SU-DHL-6 (cell line): ENCODE data around the gene PLEKHA7.

Experiments used
- H2AFZ ChIP-seq: fragments of 200-600 bp; sonication (generic); 2 replicates; pipeline ENCODE4 v1.6.1; 2014; ENCODE audit warnings: low read depth, mild to moderate bottlenecking, moderate library complexity, mixed read lengths, antibody characterized with exemption, low read length; ENCODE audit not compliant: severe bottlenecking
- H3F3A ChIP-seq: fragments of 200-600 bp; shearing (Covaris generic); 2 replicates; pipeline ENCODE4 v1.6.0; 2016; ENCODE audit warnings: antibody characterized with exemption, mild to moderate bottlenecking; ENCODE audit not compliant: insufficient read depth
- H3K27ac ChIP-seq: fragments of 200-600 bp; sonication (generic); 2 replicates; pipeline ENCODE4 v1.5.1; 2016; ENCODE audit warnings: low read depth, mild to moderate bottlenecking, low read length, moderate library complexity, mixed read lengths
- H3K27me3 ChIP-seq: fragments of 200-600 bp; sonication (generic), shearing (Covaris generic); 2 replicates; pipeline ENCODE4 v1.6.0; 2014; ENCODE audit warnings: mild to moderate bottlenecking, low read length
- H3K36me3 ChIP-seq: fragments of 200-600 bp; sonication (generic); 2 replicates; pipeline ENCODE4 v1.6.1; 2014; ENCODE audit warnings: mild to moderate bottlenecking, low read length, mixed read lengths
- H3K4me2 ChIP-seq: fragments of 300-600, 200-600 bp; shearing (Covaris generic), sonication (generic); 2 replicates; pipeline ENCODE4 v1.6.0; 2014; ENCODE audit warnings: low read length, low read depth, mild to moderate bottlenecking; ENCODE audit not compliant: poor library complexity, severe bottlenecking
- H3K4me3 ChIP-seq: fragments of 200-600 bp; sonication (generic); 2 replicates; pipeline ENCODE4 v1.5.1; 2014; ENCODE audit warnings: antibody characterized with exemption, low read length, mild to moderate bottlenecking, mixed read lengths; ENCODE audit not compliant: insufficient read depth, poor library complexity, severe bottlenecking
- H3K79me2 ChIP-seq: fragments of 200-600 bp; sonication (generic); 2 replicates; pipeline ENCODE4 v1.6.1; 2014; ENCODE audit warnings: mild to moderate bottlenecking, low read length, moderate library complexity; ENCODE audit not compliant: insufficient read depth
- H3K9ac ChIP-seq: fragments of 200-600 bp; sonication (generic); 2 replicates; pipeline ENCODE4 v1.7.0; 2014; ENCODE audit warnings: mild to moderate bottlenecking, low read length
- H3K9me2 ChIP-seq: fragments of 200-600 bp; sonication (generic); replicated peaks from 2 replicates; pipeline ENCODE4 v1.6.1; 2014; ENCODE audit warnings: low read length; ENCODE audit not compliant: insufficient read depth
- H3K9me3 ChIP-seq: fragments of 200-600 bp; sonication (generic); 2 replicates; pipeline ENCODE4 v1.6.1; 2014; ENCODE audit warnings: low read length, mixed read lengths; ENCODE audit not compliant: insufficient read depth
- H4K20me1 ChIP-seq: fragments of 200-600 bp; sonication (generic); 2 replicates; pipeline ENCODE4 v1.6.1; 2014; ENCODE audit warnings: low read depth, mild to moderate bottlenecking, antibody characterized with exemption, low read length, moderate library complexity, mixed read lengths
- EZH2phosphoT487 ChIP-seq: fragments of 200-600 bp; sonication (generic), shearing (Covaris generic); conservative IDR thresholded peaks from 2 replicates; pipeline ENCODE4 v1.6.1; 2018; ENCODE audit warnings: mild to moderate bottlenecking, antibody characterized with exemption, low read length, moderate library complexity, mixed read lengths
- TF ChIP-seq, protein P1 (sequence below): fragments of 200-600 bp; sonication (generic); IDR thresholded peaks from one replicate; pipeline ENCODE4 v1.5.1; 2017; ENCODE audit warnings: antibody characterized with exemption, mild to moderate bottlenecking, low read length, moderate library complexity; ENCODE audit not compliant: insufficient read depth, poor library complexity, severe bottlenecking

The PLEKHA7 gene

DNA sequence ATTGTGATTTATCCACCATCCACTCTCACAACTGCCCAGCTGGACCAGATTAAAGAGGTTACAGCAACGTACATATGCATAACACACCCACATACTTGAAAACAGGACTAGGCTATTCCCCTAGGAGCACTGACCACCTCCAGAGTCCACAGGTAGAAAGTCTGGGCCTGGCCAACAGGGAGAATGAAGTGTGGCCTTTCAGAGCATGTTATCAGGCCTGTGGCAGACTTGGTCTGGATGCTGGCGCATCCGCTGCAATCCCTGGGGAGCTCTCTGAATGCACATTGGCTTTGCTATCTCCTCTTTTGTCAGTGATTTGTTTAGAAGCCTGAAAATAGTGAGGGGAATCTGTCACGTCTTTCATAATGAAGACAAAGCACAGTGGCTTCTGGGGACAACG lies 189.1 kb downstream of the PLEKHA7 start:
- H3K9me3 ChIP-seq = no peaks in the 10 kb centered on the region

DNA sequence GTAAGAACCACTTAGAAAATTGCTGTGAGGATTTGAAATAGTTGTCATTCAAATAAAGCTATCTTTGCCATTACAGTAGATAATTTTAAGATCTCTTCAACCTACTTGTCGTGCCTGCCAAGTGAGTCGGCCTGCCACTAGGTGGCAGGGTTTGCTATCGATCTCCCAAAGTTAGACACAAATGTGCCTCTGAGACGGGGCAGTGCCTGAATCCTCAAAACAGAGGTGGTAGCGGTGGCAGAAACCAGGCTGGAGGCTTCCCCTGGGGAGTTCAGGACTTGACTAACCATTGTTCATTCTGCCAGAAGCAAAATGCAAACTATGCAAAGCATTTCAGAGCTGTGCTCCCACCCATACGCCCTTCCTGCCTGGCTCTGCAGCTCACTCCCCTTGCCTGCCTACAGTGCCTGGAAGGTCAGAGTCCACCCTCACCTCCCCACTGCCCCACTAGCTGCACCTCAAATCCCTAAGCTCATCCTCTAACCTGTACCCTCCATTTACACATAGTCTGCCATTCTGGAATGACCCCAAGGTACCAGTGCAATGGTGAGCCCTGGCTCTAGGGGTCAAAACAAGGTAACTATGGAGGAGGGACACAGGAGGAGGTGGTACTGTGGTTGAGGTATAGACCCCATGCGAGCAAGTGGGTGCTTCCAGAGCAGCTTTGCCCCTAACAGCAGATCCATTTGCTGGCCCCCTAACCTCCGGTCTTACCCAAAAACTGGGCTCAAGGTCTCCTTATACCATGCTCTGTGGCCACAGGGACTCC lies 193.7 kb downstream of the PLEKHA7 start:
- H3K79me2 ChIP-seq = no peaks in the 10 kb centered on the region
- no peak overlapping the region for H2AFZ ChIP-seq
- H3K4me2 ChIP-seq = no peak overlapping the region

More for the DNA sequence above, 189.1 kb downstream of the PLEKHA7 start:
- Histone ChIP-seq H4K20me1 (no peaks in the 10 kb centered on the region), H3K36me3 (no peaks in the 10 kb centered on the region), H3K4me2 (no peak overlapping the region), H3K9ac (no peak overlapping the region), H3F3A (no peaks in the 10 kb centered on the region), H2AFZ (no peak overlapping the region), H3K27ac (no peak overlapping the region), H3K4me3 (no peak overlapping the region), H3K27me3 (no peaks in the 10 kb centered on the region), H3K9me2 (no peaks in the 10 kb centered on the region), H3K79me2 (no peaks in the 10 kb centered on the region)
- TF ChIP-seq, protein P1, sequence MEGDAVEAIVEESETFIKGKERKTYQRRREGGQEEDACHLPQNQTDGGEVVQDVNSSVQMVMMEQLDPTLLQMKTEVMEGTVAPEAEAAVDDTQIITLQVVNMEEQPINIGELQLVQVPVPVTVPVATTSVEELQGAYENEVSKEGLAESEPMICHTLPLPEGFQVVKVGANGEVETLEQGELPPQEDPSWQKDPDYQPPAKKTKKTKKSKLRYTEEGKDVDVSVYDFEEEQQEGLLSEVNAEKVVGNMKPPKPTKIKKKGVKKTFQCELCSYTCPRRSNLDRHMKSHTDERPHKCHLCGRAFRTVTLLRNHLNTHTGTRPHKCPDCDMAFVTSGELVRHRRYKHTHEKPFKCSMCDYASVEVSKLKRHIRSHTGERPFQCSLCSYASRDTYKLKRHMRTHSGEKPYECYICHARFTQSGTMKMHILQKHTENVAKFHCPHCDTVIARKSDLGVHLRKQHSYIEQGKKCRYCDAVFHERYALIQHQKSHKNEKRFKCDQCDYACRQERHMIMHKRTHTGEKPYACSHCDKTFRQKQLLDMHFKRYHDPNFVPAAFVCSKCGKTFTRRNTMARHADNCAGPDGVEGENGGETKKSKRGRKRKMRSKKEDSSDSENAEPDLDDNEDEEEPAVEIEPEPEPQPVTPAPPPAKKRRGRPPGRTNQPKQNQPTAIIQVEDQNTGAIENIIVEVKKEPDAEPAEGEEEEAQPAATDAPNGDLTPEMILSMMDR = no peak
- TF ChIP-seq EZH2phosphoT487 = no peak

DNA sequence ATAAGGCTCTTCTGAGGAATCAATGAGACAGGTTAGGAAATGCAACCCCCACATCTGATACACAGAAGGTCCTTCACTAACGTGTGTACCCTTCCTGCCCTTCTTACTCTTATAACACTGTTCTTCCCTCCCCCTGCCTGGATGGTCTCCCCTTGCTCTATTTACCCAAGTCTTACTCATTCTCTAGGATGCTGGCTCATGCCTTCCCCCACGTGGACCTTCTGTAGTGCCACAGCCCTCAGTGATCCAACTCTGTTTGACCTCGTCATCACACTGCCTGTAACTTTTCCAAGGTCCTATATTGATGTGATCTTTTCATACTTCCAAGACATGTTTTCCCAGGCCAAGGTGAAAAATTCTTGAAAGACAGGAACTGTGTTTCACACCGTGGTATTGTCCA lies 195.9 kb downstream of the PLEKHA7 start:
- H3K9me2 ChIP-seq = no peaks in the 10 kb centered on the region
- H3K9ac ChIP-seq = no peak overlapping the region
- H3K27ac ChIP-seq = no peak overlapping the region
- no peak overlapping the region for H2AFZ ChIP-seq
- H3K79me2 ChIP-seq = no peaks in the 10 kb centered on the region
- no peak overlapping the region for H3K4me2 ChIP-seq
- no peaks in the 10 kb centered on the region for H3F3A ChIP-seq
- H4K20me1 ChIP-seq = no peaks in the 10 kb centered on the region
- no peaks in the 10 kb centered on the region for H3K27me3 ChIP-seq
- no peaks in the 10 kb centered on the region for H3K36me3 ChIP-seq
- H3K4me3 ChIP-seq = no peak overlapping the region
- H3K9me3 ChIP-seq = no peaks in the 10 kb centered on the region
- TF ChIP-seq, protein P1 = no peak
- TF ChIP-seq EZH2phosphoT487 = no peak

More for the DNA sequence above, 193.7 kb downstream of the PLEKHA7 start:
- H3K9me2 ChIP-seq = no peaks in the 10 kb centered on the region
- no peaks in the 10 kb centered on the region for H3K27me3 ChIP-seq
- no peak for TF ChIP-seq EZH2phosphoT487
- TF ChIP-seq, protein P1 = peak; percentile 97
- H3K9me3 ChIP-seq = no peaks in the 10 kb centered on the region
- no peaks in the 10 kb centered on the region for H4K20me1 ChIP-seq
- no peak overlapping the region for H3K9ac ChIP-seq
- H3F3A ChIP-seq = no peaks in the 10 kb centered on the region
- no peak overlapping the region for H3K4me3 ChIP-seq
- H3K27ac ChIP-seq = no peak overlapping the region
- no peaks in the 10 kb centered on the region for H3K36me3 ChIP-seq
